ENCODE data around the gene CMKLR1. TPM values are rescaled to one million over a fixed set of nuclear protein-coding genes. Genes with fewer than 3 reads are reported as not detected.
A peak's percentile ranks its signal among the peaks of the same experiment; 100 is the strongest.

CMKLR1 gene
- total RNA-seq, 1 experiment from 2014 or later, result 0.66 TPM

DNA sequence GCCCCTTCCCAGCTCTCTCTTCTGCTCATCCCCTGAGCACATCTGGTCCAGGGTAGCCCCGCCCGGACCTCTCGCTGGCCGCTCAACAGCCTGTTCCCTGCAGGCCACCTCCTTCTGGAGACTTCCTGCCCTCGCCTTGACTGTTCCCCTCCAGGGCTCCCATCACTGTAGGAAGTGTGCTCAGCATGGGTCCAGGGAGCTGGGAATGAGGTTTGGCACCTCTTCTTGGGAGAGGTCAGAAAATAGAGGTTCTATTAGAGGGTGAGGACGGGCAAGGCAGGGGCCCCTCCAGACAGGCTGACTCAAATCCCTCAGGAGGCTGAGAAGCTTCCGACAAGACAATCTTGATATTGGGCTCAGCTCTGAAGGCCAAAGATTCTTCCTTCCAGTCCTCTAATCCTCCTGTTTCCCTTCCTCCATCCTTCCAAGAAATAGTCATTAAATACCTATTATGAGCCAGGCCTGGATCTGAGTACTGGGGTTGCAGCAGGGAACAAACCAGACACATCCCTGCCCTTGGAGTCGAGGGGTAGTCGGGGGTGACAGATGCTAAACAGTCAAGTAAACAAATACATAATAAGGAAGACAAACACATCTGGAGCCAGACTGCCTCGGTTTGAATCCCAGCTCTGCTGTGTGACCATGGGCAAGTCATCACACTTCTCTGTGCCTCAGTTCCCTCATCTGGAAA, 30.6 kb downstream of the CMKLR1 start:
- Histone ChIP-seq H3K14ac (ENCODE audit: insufficient read depth, low read length) (no peak overlapping the region), H4K20me1 (ENCODE audit: control insufficient read depth, insufficient read depth, insufficient read length) (no peaks in the 10 kb centered on the region), H4K91ac (ENCODE audit: insufficient read length, low read depth, low read length) (no peak overlapping the region), H3K23ac (ENCODE audit: insufficient read length, low read depth, low read length) (no peak overlapping the region), H2BK20ac (ENCODE audit: low read depth, low read length, poor library complexity, severe bottlenecking) (no peak overlapping the region), H3K27ac (ENCODE audit: insufficient read length, low read depth, low read length) (no peak overlapping the region), H2BK5ac (ENCODE audit: insufficient read length, low read length) (no peak overlapping the region), H2BK120ac (ENCODE audit: low read depth, low read length, poor library complexity, severe bottlenecking) (no peak overlapping the region), H3K4ac (ENCODE audit: low read depth, low read length) (no peak overlapping the region), H4K8ac (replicated peaks; ENCODE audit: insufficient read length, low read depth, low read length) (no peak overlapping the region), H3K56ac (ENCODE audit: insufficient read length, low read depth, low read length) (no peak overlapping the region), H3K18ac (ENCODE audit: insufficient read length, low read depth, low read length) (no peak overlapping the region), H3K9me3 (ENCODE audit: control insufficient read depth, low read depth, low read length) (no peaks in the 10 kb centered on the region), H2AK5ac (ENCODE audit: insufficient read length, low read length) (no peak overlapping the region), H3K9ac (ENCODE audit: extremely low read depth, insufficient read length, low read length) (no peak overlapping the region), H2BK12ac (ENCODE audit: insufficient read length, low read depth, low read length) (no peak overlapping the region), H2AFZ (ENCODE audit: low read length) (no peak overlapping the region), H3K79me2 (ENCODE audit: insufficient read depth, low read length) (no peaks in the 10 kb centered on the region), H2BK15ac (ENCODE audit: low read depth, low read length) (no peak overlapping the region), H3T11ph (ENCODE audit: low read length) (no peak overlapping the region), H3K4me1 (ENCODE audit: insufficient read depth, low read length) (peaks cover 3% of the 10 kb centered on the region; the same call in 1 of the 2 replicates), H4K5ac (ENCODE audit: insufficient read length, low read depth, low read length) (no peak overlapping the region), H3K79me1 (ENCODE audit: insufficient read depth, low read depth, low read length, poor library complexity, severe bottlenecking) (no peaks in the 10 kb centered on the region), H3K4me2 (ENCODE audit: insufficient read depth, insufficient read length, low read length) (no peak overlapping the region), H3K23me2 (ENCODE audit: insufficient read length, low read depth, low read length, poor library complexity, severe bottlenecking) (no peaks in the 10 kb centered on the region), H3K27me3 (ENCODE audit: insufficient read depth, low read length) (no peaks in the 10 kb centered on the region)
- H3K27ac Mint-ChIP-seq, result peak overlapping the region in 1 of 3 experiments; percentile 13; a peak in 1 of 7 replicates
- no peak overlapping the region for H3K4me3 Mint-ChIP-seq
- no peak for TF ChIP-seq CTCF (conservative IDR thresholded peaks at IDR 0.05)
- no peaks in the 10 kb centered on the region for H3K9me3 Mint-ChIP-seq
- H3K27me3 Mint-ChIP-seq (ENCODE audit: low read depth), result peaks cover 6% of the 10 kb centered on the region
- H3K4me1 Mint-ChIP-seq, result peaks cover 38 to 42% of the 10 kb centered on the region in 2 experiments
- H3K36me3 Mint-ChIP-seq (ENCODE audit: insufficient read depth in 1 of 3, low read depth in 3 of 3), result no peaks in the 10 kb centered on the region; a peak in 1 of 7 replicates
- no peak for DNase-seq
- no CpG with 5 or more reads among the region's 10 CpGs for WGBS (ENCODE audit: extremely low coverage, insufficient read length, low lambda C conversion rate)

All from H9 (cell line).